A673 (cell line): ENCODE measurements around the gene AOC2.

ENCODE experiments used
- CTCF ChIP-seq: fragments of 300-800, 200-600 bp; sonication (generic); conservative IDR thresholded peaks from 2 replicates; pipeline ENCODE4 v1.5.1; 2017; ENCODE audit warnings: low read depth, mild to moderate bottlenecking, antibody characterized with exemption, low read length, moderate library complexity, mixed read lengths
- EZH2 ChIP-seq: fragments of 200-600 bp; sonication (generic); IDR thresholded peaks from 2 replicates; pipeline ENCODE4 v1.6.1; 2017; ENCODE audit warnings: borderline replicate concordance, low read depth, mild to moderate bottlenecking, mixed read lengths, antibody characterized with exemption, low read length; ENCODE audit not compliant: poor library complexity, severe bottlenecking

DNA sequence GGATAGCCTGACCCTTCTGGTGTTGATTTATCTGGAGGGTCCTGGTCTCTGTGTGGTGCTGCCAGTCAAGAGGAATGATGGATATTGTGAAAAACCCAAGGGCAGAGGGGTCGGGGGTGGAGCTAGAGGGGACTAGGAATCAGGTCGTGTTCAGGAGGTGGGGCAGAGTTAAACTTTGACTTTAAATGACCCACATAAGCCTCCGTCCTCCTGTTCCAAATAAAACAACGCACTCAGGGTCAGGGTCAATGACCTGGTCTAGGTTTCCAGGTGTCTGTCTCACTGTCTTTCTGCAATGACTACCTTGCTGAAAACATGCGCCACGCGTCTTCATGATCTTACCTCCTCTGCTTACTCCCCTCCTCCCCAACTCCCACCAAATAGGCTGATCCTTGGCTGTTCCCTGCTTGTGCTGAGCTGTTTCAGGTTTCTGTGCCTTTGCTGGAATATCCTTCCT lies 21.3 kb downstream of the AOC2 start:
- no peak for TF ChIP-seq CTCF
- TF ChIP-seq EZH2, result no peak
